Hepatocyte (in vitro differentiated cells): ENCODE measurements around the gene ATR.

ENCODE experiments used
- EZH2 ChIP-seq: fragments of 200-600 bp; sonication (generic); IDR thresholded peaks from 2 replicates; pipeline ENCODE4 v1.6.1; 2016; ENCODE audit warnings: antibody characterized with exemption, mild to moderate bottlenecking, borderline replicate concordance
- TF ChIP-seq, protein P1 (sequence below): fragments of 200-600 bp; sonication (generic); IDR thresholded peaks from 2 replicates; pipeline ENCODE4 v1.5.1; 2016; ENCODE audit warnings: antibody characterized with exemption, mild to moderate bottlenecking; ENCODE audit not compliant: poor library complexity

DNA sequence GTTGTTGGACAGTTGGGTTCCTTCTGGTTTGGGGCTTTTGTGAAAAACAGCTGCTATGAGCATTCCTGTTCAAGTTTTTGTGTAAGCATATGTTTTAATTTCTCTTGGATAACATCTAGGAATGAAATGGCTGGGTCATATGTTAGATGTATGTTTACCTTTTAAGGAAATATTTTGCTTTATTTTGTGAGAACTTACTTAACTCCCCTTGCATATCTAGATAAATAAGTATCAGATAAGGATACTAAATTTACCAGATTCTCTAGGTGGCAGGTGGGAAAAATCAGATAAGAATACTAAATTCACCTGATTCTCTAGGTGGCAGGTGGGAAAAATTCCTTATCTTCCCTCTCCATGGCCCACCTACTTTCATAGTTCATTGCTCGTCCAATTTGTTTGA lies 16.6 kb upstream of the ATR start:
- TF ChIP-seq, protein P1, sequence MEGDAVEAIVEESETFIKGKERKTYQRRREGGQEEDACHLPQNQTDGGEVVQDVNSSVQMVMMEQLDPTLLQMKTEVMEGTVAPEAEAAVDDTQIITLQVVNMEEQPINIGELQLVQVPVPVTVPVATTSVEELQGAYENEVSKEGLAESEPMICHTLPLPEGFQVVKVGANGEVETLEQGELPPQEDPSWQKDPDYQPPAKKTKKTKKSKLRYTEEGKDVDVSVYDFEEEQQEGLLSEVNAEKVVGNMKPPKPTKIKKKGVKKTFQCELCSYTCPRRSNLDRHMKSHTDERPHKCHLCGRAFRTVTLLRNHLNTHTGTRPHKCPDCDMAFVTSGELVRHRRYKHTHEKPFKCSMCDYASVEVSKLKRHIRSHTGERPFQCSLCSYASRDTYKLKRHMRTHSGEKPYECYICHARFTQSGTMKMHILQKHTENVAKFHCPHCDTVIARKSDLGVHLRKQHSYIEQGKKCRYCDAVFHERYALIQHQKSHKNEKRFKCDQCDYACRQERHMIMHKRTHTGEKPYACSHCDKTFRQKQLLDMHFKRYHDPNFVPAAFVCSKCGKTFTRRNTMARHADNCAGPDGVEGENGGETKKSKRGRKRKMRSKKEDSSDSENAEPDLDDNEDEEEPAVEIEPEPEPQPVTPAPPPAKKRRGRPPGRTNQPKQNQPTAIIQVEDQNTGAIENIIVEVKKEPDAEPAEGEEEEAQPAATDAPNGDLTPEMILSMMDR: no peak
- no peak for TF ChIP-seq EZH2
